AG09319 (cell line): ENCODE results near the gene UBALD1.

Source experiments
- DNase-seq: peaks from one replicate; pipeline ENCODE4 v3.0.0-alpha.2; 2010; ENCODE audit warnings: low read depth; ENCODE audit errors: extremely low read depth
- CTCF ChIP-seq: IDR thresholded peaks from 2 replicates; pipeline ENCODE4 v1.5.1; 2011; ENCODE audit warnings: low read depth, mild to moderate bottlenecking, inconsistent platforms, low read length, moderate library complexity

UBALD1 gene

GRCh38 chr16:4564661-4565267, 49.9 kb downstream of the UBALD1 start:
- no peak for TF ChIP-seq CTCF
- DNase-seq: no peak

GRCh38 chr16:4561596-4561995, 53.1 kb downstream of the UBALD1 start:
- no peak for DNase-seq

More at GRCh38 chr16:4561596-4561995, 53.1 kb downstream of the UBALD1 start:
- no peak for TF ChIP-seq CTCF
